ENCODE data around the gene GPN3. TPM values are rescaled to one million over a fixed set of nuclear protein-coding genes. Genes with fewer than 3 reads are reported as not detected.
A peak's percentile ranks its signal among the peaks of the same experiment; 100 is the strongest.

The GPN3 gene
- total and polyA plus RNA-seq, 2 of the 13 experiments (the other 11 are each of a cell fraction or from before 2014, with no cell fraction given) = 28.7 to 29.5 TPM

- 43% methylated on average over 1 of the region's 1 CpG for WGBS (ENCODE audit: low lambda C conversion rate)
- no peak overlapping the region for H3K27ac ChIP-seq (ENCODE audit: extremely low read length, insufficient read depth, low read length)
- peaks cover 0 to 3% of the 10 kb centered on the region in 2 experiments; a peak in 1 of 5 replicates for H3K27me3 ChIP-seq (ENCODE audit: control insufficient read depth in 1 of 2, insufficient read depth in 2 of 2, low read length in 2 of 2)
- no peak overlapping the region for H2AFZ ChIP-seq (ENCODE audit: low read length)
- in situ Hi-C loops (cut with HindIII; ENCODE audit: extremely low pct_ligation_motif_present, low pct_unique_long_range_greater_than_20kb) = no loop called here
- H4K20me1 ChIP-seq (ENCODE audit: insufficient read depth, low read length) = no peaks in the 10 kb centered on the region; the same call in none of the 2 replicates
- peaks cover 34% of the 10 kb centered on the region for H3K79me2 ChIP-seq (ENCODE audit: insufficient read depth, low read length)
- POLR2A ChIA-PET = interaction anchor here (0.7 kb wide), 1 partner anchor 54 kb away, joined by 3 read pairs; no protein-coding TSS in a partner anchor
- intact Hi-C loops (cut with micrococcal nuclease; ENCODE audit: unreplicated experiment) = loop anchor here (5.0 kb wide), 1 partner anchor 51 kb away; the partner anchor contains the start of gene ARPC3
- no peak overlapping the region for H3K4me3 ChIP-seq (replicated peaks in 1 of 3; ENCODE audit: insufficient read depth in 1 of 3, low read depth in 2 of 3, low read length in 3 of 3)
- no peak for DNase-seq (ENCODE audit: low spot score)
- CTCF ChIA-PET (ENCODE audit: low intra/inter-chr PET ratio, low total read pairs) = no interaction called here
- TF ChIP-seq LCORL (IDR thresholded peaks at IDR 0.05) (peak; percentile 79), LCORL (CRISPR knock-in tag; IDR thresholded peaks at IDR 0.05) (no peak), ZNF296 (CRISPR knock-in tag; conservative IDR thresholded peaks at IDR 0.05) (no peak)
- no peak for ATAC-seq
- no peak for FAIRE-seq
- H3K9ac ChIP-seq (ENCODE audit: insufficient read depth, low read depth, low read length) = no peak overlapping the region
- H3K9me3 ChIP-seq (ENCODE audit: low read length) = no peaks in the 10 kb centered on the region
- H3K4me1 ChIP-seq (ENCODE audit: insufficient read depth, low read length) = peaks cover 29% of the 10 kb centered on the region
- BruUV-seq (replicated peaks) = no TSS peak
- H3K4me2 ChIP-seq (ENCODE audit: low read depth, low read length) = no peak overlapping the region
- H3K36me3 ChIP-seq (replicated peaks in 1 of 2; ENCODE audit: control insufficient read depth in 1 of 2, insufficient read depth in 2 of 2, low read length in 2 of 2) = no peaks in the 10 kb centered on the region
These were observed 35.4 kb upstream of the GPN3 start for GRCh38 chr12:110503432-110503831.

- Histone ChIP-seq H2AFZ (ENCODE audit: low read length) (peak within 1 kb of the TSS; percentile 85), H3K4me2 (ENCODE audit: low read depth, low read length) (peak within 1 kb of the TSS; percentile 89), H3K36me3 (replicated peaks in 1 of 2; ENCODE audit: control insufficient read depth in 1 of 2, insufficient read depth in 2 of 2, low read length in 2 of 2) (0 out of 5 replicates have a peak, but pooled peaks cover 0 to 3% of the 10 kb centered on the region in 2 experiments), H3K9me3 (ENCODE audit: low read length) (no peaks in the 10 kb centered on the region), H3K9ac (ENCODE audit: insufficient read depth, low read depth, low read length) (peak within 1 kb of the TSS; percentile 92), H3K79me2 (ENCODE audit: insufficient read depth, low read length) (peaks cover 38% of the 10 kb centered on the region), H4K20me1 (ENCODE audit: insufficient read depth, low read length) (no peaks in the 10 kb centered on the region; the same call in none of the 2 replicates), H3K4me1 (ENCODE audit: insufficient read depth, low read length) (peaks cover 30% of the 10 kb centered on the region), H3K27me3 (ENCODE audit: control insufficient read depth in 1 of 2, insufficient read depth in 2 of 2, low read length in 2 of 2) (peaks cover 0 to 3% of the 10 kb centered on the region in 2 experiments; a peak in 1 of 5 replicates), H3K27ac (ENCODE audit: extremely low read length, insufficient read depth, low read length) (peak within 1 kb of the TSS; percentile 89), H3K4me3 (replicated peaks in 1 of 3; ENCODE audit: insufficient read depth in 1 of 3, low read depth in 2 of 3, low read length in 3 of 3) (peak within 1 kb of the TSS; percentile 84 to 95 (median 86))
- FAIRE-seq (peak; percentile 42), ATAC-seq (peak; percentile 99), DNase-seq (ENCODE audit: low spot score) (peak; percentile 94)
- intact Hi-C loops (cut with micrococcal nuclease; ENCODE audit: unreplicated experiment) (loop anchor here (5.0 kb wide), 1 partner anchor 50 kb away; the partner anchor contains the start of gene ARPC3), in situ Hi-C loops (cut with HindIII; ENCODE audit: extremely low pct_ligation_motif_present, low pct_unique_long_range_greater_than_20kb) (no loop called here)
- CTCF ChIA-PET (ENCODE audit: low intra/inter-chr PET ratio, low total read pairs) = no interaction called here
- TSS peak; percentile 83 for BruUV-seq (replicated peaks)
- POLR2A ChIA-PET = interaction anchor here (1.1 to 3.8 kb wide), 5 partner anchors 21 to 378 kb away, joined by 3 to 36 read pairs (median 6); partner anchors contain the start of genes ARPC3, FAM216A, GPN3 and IFT81
- 47% methylated on average over 25 of the region's 61 CpGs for WGBS (ENCODE audit: low lambda C conversion rate)
- TF ChIP-seq RBFOX2 (IDR thresholded peaks at IDR 0.05; ENCODE audit: low read depth, low read length) (peak; percentile 96), ZNF891 (CRISPR knock-in tag; IDR thresholded peaks at IDR 0.05) (peak; percentile 68), NKX3-1 (CRISPR knock-in tag; IDR thresholded peaks at IDR 0.05) (peak; percentile 99), NAIF1 (CRISPR knock-in tag; IDR thresholded peaks at IDR 0.05; ENCODE audit: borderline replicate concordance) (no peak), ZNF782 (CRISPR knock-in tag; IDR thresholded peaks at IDR 0.05; ENCODE audit: borderline replicate concordance) (peak; percentile 61; the same call in 1 of the 2 replicates), SCMH1 (CRISPR knock-in tag; IDR thresholded peaks at IDR 0.05; ENCODE audit: borderline replicate concordance) (no peak), ZNF710 (CRISPR knock-in tag; IDR thresholded peaks at IDR 0.05; ENCODE audit: borderline replicate concordance) (peak; percentile 83), CHD2 (IDR thresholded peaks at IDR 0.05; ENCODE audit: low read depth, low read length) (peak; percentile 79), ATAD3A (CRISPR knock-in tag; IDR thresholded peaks at IDR 0.05) (no peak), JUNB (CRISPR knock-in tag; IDR thresholded peaks at IDR 0.05; ENCODE audit: borderline replicate concordance) (peak; percentile 88), KLF12 (CRISPR knock-in tag; IDR thresholded peaks at IDR 0.05; ENCODE audit: borderline replicate concordance) (peak; percentile 87), ZNF589 (CRISPR knock-in tag; conservative IDR thresholded peaks at IDR 0.05) (0 out of 2 replicates have a peak, but pooled peaks have one; percentile 85)
These were observed 34.0 kb upstream of the GPN3 start, which contains the start of the genes RAD9B and VPS29 for GRCh38 chr12:110501752-110502738. TSS of gene RAD9B (plus strand) at chr12:110502331. CDS start at chr12:110502338, 7 bp downstream. TSS of gene VPS29 (minus strand) at chr12:110502111. CDS start at chr12:110502051, 60 bp downstream.

Data from HepG2 (cell line).